HL-60 (cell line): ENCODE measurements around the gene PGBD5.

Experiments
- DNase-seq, 2 experiments: peaks; one replicate each; pipeline ENCODE4 v3.0.0-alpha.2; 2010 to 2020; ENCODE audit warnings: low read depth in 1 of 2, low spot score in 1 of 2
- H3K27ac ChIP-seq: fragments of 250-450 bp; sonication (Bioruptor Pico); replicated peaks from 2 replicates; pipeline ENCODE4 v1.5.1; 2020; ENCODE audit warnings: mild to moderate bottlenecking, moderate library complexity
- H3K27me3 ChIP-seq: fragments of 250-450 bp; sonication (Bioruptor Pico); 2 replicates; pipeline ENCODE4 v1.5.1; 2021; ENCODE audit warnings: mild to moderate bottlenecking, moderate library complexity; ENCODE audit not compliant: insufficient read depth, poor library complexity, severe bottlenecking
- H3K4me3 ChIP-seq: replicated peaks from 2 replicates; pipeline ENCODE4 v1.5.1; 2011; ENCODE audit warnings: mild to moderate bottlenecking, control low read depth, low read length; ENCODE audit not compliant: insufficient read depth
- CTCF ChIP-seq: IDR thresholded peaks from one replicate; pipeline ENCODE4 v1.5.1; 2011; ENCODE audit warnings: low read length, control low read depth, inconsistent platforms; ENCODE audit not compliant: insufficient read depth
- GABPA ChIP-seq: IDR thresholded peaks from 2 replicates; pipeline ENCODE4 v1.6.1; 2012; ENCODE audit warnings: low read depth
- POLR2AphosphoS5 ChIP-seq: IDR thresholded peaks from 2 replicates; pipeline ENCODE4 v1.6.1; 2012; ENCODE audit warnings: low read depth
- REST ChIP-seq: IDR thresholded peaks from 2 replicates; pipeline ENCODE4 v1.6.1; 2012; ENCODE audit warnings: low read depth; ENCODE audit not compliant: insufficient replicate concordance
- SPI1 ChIP-seq: IDR thresholded peaks from 2 replicates; pipeline ENCODE4 v1.6.1; 2012; ENCODE audit warnings: low read depth, mild to moderate bottlenecking, borderline replicate concordance

The PGBD5 gene

GRCh38 chr1:230366504-230366915 lies 59.6 kb downstream of the PGBD5 start:
- no peak overlapping the region for H3K4me3 ChIP-seq
- DNase-seq = no peak
- TF ChIP-seq CTCF = no peak
- TF ChIP-seq REST = peak; percentile 61
- no peak overlapping the region for H3K27ac ChIP-seq
- H3K27me3 ChIP-seq = no peaks in the 10 kb centered on the region

- TF ChIP-seq GABPA = no peak
- TF ChIP-seq POLR2AphosphoS5 = no peak
- no peak for TF ChIP-seq SPI1
- no peak for TF ChIP-seq REST
- TF ChIP-seq CTCF = no peak
- Histone ChIP-seq H3K27ac (no peak overlapping the region), H3K4me3 (no peak overlapping the region), H3K27me3 (no peaks in the 10 kb centered on the region)
- DNase-seq = no peak
Observed at GRCh38 chr1:230365723-230366307, 60.3 kb downstream of the PGBD5 start.

GRCh38 chr1:230362949-230363348 lies 63.2 kb downstream of the PGBD5 start:
- no peak for DNase-seq
- Histone ChIP-seq H3K4me3 (no peak overlapping the region), H3K27me3 (no peaks in the 10 kb centered on the region), H3K27ac (no peak overlapping the region)
- no peak for TF ChIP-seq GABPA
- TF ChIP-seq CTCF = no peak
- no peak for TF ChIP-seq SPI1
- TF ChIP-seq REST = no peak
- TF ChIP-seq POLR2AphosphoS5 = no peak
